ENCODE data around the gene ANKRD61.
A peak's percentile ranks its signal among the peaks of the same experiment; 100 is the strongest.
"Not testable (repeated sequence)": the region's sequence is repeated elsewhere in the genome, so short reads cannot be mapped to it uniquely, and the experiment has no call there.

The ANKRD61 gene

DNA sequence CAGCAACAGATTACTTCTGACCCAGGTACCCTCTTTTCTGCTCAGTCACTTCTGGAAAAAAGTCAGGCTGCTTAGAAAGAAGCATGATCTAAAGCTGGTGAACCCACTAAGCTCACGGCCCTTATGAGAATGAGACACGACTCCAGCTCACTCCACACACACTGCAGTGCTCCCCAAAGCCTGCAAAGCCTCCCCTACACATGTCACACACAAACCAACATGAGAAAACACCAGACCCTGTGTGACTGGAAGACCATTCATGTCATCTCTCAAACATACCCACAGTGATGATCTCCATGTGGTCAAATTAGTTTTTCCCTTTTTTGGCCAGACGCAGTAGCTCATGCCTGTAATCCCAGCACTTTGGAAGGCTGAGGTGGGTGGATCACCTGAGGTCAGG lies 391 bp downstream of the ANKRD61 start:
- no peak for DNase-seq (ENCODE audit: low spot score)

DNA sequence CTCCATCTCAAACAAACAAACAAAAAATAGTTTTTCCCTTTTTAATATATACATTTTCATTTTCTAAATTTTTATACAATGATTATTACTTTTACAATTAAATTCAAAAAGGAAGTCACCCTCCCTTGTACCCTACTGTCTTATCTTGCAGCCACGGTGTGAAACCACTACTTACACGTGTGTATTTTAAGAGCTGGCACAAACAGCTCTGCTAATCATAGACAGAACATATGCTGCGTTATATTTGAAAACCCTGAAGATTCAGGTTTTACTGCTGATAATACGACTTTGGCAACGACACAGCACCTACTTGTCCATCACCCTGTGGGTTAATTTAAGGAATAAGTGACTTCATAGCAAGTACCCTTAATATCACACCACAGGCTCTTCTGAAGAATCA lies 991 bp downstream of the ANKRD61 start:
- DNase-seq (ENCODE audit: low spot score): no peak

DNA sequence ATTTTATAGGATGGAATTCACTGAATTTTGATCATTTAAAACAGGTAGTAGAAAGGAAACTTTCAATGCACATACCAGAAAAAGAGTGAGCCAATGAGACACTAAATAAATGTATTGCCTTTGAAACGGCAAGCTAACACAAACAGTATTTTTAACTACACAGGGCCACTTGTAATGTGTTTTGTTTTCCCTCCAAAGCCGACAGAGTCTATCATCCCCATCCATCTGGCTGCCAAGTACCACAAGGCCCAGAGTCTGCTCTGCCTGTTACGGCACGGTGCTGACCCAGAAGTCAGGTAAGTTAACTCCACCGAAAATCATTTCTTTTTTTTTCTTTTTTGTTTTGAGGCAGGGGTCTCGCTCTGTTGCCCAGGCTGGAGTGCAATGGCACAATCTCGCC lies 1.5 kb downstream of the ANKRD61 start:
- no peak for DNase-seq (ENCODE audit: low spot score)

DNA sequence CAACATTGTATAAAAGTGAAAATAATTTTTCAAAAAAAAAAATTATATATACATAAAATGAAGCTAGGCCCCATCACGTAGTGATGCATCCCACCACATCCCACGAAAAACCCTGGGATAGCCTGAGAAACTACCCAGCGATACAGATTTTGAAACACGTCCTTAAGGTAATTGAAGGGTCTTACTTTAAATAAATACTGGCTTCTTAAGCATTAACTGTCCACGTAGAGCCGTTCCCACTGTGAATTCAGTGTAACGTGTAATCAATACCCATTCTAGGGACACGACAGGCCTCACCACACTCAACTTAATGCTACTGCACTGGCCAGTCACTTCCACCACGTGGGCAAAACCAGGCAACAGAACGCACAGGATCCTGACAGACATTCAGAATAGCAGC lies 4.0 kb downstream of the ANKRD61 start:
- DNase-seq (ENCODE audit: low spot score): no peak

DNA sequence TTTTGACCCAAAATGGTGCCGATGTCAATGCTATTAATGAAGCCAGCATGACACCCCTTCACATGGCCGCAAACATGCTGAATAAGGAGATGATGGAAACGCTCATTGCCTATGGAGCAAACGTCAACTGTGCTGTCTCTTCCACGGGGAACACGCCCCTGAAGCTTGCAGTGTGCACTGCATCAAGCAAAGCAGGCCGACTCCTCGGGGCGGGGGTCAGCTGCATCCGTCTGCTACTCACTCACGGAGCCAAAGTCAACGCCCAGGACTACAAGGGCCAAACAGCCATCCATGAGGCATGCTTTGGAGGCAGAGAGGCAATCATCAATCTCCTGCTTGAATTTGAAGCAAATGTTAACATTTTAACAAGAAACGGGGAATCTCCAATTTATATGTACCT lies 4.5 kb downstream of the ANKRD61 start:
- no peak for DNase-seq (ENCODE audit: low spot score)

DNA sequence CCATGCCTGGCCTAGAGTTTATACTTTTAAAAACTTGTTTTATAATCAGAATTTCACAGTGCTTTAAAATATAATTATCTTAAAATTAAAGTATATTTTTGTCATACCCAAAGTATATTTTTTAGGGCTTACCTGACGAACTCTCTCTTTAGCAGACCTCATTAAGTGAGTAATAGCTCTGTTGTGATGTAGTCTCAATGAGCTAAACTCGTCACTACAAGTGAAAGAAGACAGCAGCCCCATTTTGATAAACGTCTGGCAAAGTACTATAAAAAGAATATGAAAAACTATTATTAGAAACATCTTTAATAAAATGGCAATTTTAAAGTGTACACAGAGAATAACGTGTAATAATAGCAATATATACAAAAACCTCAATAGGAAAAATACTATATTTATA lies 18.6 kb downstream of the ANKRD61 start:
- no peak for DNase-seq (ENCODE audit: low spot score)

DNA sequence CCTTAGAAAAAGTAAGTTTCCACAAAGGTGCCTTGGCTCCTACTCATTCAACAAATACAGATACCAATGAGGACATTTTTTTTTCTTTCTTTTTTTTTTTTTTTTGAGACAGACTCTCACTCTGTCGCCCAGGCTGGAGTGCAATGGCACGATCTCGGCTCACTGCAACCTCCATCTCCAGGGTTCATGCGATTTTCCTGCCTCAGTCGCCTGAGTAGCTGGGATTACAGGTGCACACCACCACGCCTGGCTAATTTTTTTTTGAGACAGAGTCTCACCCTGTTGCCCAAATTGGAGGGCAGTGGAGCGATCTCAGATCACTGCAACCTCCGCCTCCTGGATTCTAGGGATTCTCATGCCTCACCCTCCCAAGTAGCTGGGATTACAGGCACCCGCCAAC lies 20.0 kb downstream of the ANKRD61 start:
- DNase-seq (ENCODE audit: low spot score): not testable (repeated sequence)

DNA sequence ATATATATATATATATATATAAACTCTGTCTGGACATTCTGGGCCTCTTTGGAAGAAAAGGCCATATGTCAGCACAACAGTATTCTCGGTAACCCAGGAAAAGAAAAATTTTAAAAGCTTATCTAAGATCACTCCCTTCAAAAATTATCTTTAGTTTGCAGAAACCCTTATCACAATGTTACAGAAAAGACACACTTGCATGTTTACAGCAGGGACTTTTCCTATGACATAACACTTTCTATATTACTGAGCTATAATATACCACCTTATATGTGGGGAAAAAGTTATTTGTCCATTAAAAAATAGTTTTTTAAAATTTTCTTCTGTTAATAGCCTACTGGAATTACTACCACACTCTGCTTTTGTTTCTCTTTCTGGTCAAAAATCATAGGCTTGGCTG lies 25.4 kb downstream of the ANKRD61 start:
- DNase-seq (ENCODE audit: low spot score): no peak

DNA sequence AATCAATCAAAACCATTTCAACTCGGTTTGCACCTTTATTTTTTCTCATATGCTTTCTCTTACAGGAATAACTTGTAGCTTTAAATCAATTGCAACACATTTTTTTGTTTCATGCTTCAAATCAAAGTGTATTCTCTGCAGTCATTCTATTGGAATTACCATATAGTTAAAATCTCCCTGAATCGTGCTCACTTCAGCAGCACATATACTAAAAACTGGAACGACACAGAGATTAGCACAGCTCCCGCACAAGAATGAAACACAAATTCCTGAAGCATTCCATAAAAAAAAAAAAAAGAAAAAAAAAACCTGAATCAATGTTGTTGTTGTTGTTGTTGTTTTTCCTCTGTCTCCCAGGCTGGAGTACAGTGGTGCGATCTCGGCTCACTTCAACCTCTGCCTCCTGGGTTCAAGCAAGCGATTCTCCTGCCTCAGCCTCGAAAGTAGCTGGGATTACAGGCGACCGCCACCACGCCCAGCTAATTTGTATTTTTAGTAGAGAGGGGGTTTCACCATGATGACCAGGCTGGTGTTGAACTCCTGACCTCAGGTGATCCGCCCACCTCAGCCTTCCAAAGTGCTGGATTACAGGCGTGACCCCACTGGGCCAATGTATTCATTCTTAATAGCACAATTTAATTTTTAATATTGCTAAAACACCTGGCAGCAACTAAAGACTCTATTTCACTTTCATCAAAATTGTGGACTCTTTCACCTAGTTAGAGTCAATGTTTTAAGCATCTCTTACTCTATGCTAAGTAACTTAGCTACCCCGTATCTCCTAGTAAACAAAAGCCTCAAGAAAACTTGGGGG lies 26.3 kb downstream of the ANKRD61 start:
- DNase-seq (ENCODE audit: low spot score): no peak

DNA sequence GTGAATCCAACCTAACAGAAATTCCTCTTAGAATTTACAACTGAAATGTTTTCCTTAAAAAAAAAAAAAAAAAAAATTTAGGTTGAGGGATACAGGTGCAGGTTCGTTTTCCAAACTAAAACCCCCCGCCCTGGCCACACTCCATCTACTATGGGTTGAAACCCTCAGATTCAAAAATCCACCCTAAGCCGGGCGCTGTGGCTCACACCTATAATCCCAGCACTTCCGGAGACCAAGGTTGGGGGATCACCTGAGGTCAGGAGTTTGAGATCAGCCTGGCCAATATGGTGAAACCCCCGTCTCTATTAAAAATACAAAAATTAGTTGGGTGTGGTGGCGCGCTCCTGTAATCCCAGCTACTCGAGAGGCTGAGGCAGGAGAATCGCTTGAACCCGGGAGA lies 28.8 kb downstream of the ANKRD61 start:
- DNase-seq (ENCODE audit: low spot score): not testable (repeated sequence)

DNA sequence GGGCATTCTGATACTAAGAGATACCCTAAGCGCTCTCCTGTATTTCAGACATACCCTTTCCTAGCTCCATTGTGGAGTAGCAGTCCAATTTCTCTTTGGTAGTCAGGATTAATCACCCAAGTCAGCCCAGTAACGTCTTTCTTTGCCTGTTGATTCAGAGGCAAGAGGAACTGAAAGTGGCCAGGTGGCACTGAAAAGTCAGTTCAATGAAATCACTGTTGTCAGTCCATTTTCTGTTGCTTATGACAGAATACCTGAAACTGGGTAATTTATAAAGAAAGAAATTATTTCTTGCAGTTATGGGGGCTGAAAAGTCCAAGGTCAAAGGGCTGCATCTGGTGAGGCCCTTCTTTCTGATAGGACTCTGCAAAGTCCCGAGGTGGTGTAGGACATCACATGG lies 40.2 kb downstream of the ANKRD61 start:
- peak; percentile 8 for DNase-seq (ENCODE audit: low spot score)

DNA sequence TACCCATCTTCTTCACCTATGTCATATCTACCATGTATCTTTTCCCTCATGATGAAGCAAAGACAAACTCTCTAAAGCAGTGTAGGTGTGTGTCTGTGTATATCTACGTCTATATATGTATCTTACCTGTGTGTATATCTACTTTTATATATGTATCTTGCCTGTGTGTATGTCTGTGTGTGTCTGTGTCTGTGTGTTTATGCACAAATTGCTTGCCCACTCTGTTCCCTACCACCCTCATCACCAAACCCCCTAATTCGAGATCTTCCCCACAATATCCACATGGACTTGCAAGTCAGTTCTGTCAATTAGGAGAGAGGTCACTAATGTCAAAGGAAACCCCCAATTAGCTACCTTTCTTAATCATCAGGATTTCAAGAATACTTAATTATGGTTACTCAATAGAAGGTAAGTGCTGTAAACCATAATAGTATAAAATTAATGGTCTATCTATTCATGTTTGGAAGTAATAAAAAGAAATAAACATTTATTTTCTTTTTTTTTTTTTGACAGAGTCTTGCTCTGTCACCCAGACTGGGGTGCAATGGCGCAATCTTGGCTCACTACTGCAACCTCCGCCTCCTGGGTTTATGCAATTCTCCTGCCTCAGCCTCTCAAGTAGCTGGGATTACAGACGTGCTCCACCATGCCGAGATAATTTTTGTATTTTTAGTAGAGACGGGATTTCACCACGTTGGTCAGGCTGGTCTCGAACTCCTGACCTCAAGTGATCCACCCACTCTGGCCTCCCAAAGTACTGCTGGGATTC lies 43.6 kb downstream of the ANKRD61 start:
- DNase-seq (ENCODE audit: low spot score): no peak

DNA sequence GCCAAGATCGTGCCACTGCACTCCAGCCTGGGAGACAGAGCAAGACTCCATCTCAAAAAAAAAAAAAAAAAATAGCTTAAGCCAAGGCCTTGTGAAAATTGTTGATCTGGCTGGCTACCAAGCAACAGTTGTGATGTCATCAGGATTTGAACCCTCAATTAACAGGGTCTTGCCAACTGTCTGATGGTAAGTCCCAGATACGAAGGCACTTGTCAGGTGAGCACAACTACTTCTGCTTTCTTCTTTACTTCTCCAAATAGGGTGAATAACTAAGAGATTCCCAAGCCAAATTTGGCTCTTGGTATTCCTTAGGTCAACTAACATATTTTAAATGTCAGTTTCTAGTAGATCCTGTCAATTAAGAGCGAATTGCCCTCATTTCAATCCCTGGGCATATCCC lies 47.4 kb downstream of the ANKRD61 start:
- DNase-seq (ENCODE audit: low spot score): no peak

DNA sequence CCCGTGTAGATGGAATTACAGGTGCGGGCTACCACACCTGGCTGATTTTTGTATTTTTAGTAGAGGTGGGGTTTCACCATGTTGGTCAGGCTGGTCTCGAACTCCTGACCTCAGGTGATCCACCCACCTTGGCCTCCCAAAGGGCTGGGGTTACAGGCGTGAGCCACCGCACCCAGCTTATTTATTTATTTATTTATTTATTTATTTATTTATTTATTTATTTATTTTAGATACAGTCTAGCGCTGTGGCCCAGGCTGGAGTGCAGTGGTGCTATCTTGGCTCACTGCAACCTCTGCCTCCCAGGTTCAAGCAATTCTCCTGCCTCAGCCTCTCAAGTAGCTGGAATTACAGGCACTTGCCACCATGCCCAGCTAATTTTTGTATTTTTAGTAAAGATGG lies 51.9 kb downstream of the ANKRD61 start:
- DNase-seq (ENCODE audit: low spot score): not testable (repeated sequence)
